ENCODE data around the gene APOOL.

DNA sequence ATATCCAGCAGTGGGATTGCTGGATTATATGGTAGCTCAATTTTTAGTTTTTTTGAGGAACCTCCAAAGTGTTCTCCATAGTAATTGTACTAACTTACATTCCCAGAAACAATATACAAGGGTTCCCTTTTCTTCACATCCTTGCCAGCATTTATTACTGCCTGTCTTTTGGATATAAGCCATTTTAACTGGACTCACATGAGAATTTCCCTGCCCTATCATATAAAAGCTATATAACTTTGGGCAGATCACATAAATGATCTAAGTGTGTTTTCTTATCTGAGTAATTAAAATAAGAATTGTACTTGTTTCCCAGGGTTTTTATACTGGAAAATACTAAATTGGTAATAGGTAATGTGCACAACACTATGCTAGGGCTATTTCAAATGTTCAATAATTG is 25.4 kb downstream of the APOOL start:
- TF ChIP-seq, protein P1, sequence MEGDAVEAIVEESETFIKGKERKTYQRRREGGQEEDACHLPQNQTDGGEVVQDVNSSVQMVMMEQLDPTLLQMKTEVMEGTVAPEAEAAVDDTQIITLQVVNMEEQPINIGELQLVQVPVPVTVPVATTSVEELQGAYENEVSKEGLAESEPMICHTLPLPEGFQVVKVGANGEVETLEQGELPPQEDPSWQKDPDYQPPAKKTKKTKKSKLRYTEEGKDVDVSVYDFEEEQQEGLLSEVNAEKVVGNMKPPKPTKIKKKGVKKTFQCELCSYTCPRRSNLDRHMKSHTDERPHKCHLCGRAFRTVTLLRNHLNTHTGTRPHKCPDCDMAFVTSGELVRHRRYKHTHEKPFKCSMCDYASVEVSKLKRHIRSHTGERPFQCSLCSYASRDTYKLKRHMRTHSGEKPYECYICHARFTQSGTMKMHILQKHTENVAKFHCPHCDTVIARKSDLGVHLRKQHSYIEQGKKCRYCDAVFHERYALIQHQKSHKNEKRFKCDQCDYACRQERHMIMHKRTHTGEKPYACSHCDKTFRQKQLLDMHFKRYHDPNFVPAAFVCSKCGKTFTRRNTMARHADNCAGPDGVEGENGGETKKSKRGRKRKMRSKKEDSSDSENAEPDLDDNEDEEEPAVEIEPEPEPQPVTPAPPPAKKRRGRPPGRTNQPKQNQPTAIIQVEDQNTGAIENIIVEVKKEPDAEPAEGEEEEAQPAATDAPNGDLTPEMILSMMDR (IDR thresholded peaks at IDR 0.05), result no peak
- TF ChIP-seq ZFX (IDR thresholded peaks at IDR 0.05; ENCODE audit: borderline replicate concordance), result no peak

Data from 22Rv1 (cell line).